ENCODE data around the gene CYB561D1. TPM values are rescaled to one million over a fixed set of nuclear protein-coding genes. Genes with fewer than 3 reads are reported as not detected.
"Not testable (repeated sequence)": the region's sequence is repeated elsewhere in the genome, so short reads cannot be mapped to it uniquely, and the experiment has no call there.

The CYB561D1 gene
- 5.0 and 8.1 TPM in 2 replicates for total RNA-seq

DNA sequence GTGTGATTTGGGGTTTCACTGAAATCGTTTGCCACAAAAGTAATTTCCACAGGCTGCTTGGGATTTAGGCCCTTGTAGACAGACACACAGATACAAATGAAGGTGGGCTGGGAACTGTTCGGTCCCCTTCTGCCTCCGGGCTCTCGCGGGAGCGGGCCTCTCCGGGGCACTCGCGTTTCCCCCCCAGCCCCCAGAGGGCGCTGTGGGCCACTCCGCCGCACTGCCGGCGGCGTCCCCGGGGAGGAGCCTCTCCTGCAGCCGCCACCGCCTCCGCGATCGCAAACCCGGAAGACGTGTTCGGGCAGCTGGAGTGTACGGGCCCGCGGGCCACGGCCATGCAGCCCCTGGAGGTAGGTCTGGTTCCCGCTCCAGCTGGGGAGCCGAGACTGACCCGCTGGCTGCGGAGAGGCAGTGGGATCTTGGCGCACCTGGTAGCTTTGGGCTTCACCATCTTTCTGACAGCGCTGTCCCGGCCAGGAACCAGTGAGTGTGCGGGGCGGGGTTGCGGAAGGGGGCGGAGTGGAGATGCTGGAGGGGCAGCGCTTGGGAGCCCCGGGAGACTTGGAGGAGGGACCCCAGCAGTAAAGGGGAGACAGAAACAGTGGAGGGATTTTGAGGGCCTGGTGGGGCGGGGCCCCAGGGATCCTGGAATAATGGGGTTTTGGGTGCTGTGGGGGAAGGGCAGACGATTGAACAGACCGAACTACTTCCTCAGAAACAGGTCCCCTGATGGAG lies at the start of gene CYB561D1:
TSS of gene CYB561D1 (plus strand) at position 290 of the 735 bp plus-strand sequence. CDS start at position 336, 46 bp downstream.
- FAIRE-seq (no peak), DNase-seq (ENCODE audit: low read depth) (peak; percentile 63)
- H3K4me3 ChIP-seq (ENCODE audit: low read depth, low read length) = peak within 1 kb of the TSS; percentile 93
- no peaks in the 10 kb centered on the region for H3K27me3 ChIP-seq (ENCODE audit: control insufficient read depth, insufficient read depth, low read length)
- H3K36me3 ChIP-seq (ENCODE audit: control insufficient read depth, insufficient read depth, low read length) = peaks cover 16% of the 10 kb centered on the region
- TF ChIP-seq, protein P1, sequence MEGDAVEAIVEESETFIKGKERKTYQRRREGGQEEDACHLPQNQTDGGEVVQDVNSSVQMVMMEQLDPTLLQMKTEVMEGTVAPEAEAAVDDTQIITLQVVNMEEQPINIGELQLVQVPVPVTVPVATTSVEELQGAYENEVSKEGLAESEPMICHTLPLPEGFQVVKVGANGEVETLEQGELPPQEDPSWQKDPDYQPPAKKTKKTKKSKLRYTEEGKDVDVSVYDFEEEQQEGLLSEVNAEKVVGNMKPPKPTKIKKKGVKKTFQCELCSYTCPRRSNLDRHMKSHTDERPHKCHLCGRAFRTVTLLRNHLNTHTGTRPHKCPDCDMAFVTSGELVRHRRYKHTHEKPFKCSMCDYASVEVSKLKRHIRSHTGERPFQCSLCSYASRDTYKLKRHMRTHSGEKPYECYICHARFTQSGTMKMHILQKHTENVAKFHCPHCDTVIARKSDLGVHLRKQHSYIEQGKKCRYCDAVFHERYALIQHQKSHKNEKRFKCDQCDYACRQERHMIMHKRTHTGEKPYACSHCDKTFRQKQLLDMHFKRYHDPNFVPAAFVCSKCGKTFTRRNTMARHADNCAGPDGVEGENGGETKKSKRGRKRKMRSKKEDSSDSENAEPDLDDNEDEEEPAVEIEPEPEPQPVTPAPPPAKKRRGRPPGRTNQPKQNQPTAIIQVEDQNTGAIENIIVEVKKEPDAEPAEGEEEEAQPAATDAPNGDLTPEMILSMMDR (IDR thresholded peaks at IDR 0.05; ENCODE audit: insufficient read depth, low read length, severe bottlenecking) = peak; percentile 98

DNA sequence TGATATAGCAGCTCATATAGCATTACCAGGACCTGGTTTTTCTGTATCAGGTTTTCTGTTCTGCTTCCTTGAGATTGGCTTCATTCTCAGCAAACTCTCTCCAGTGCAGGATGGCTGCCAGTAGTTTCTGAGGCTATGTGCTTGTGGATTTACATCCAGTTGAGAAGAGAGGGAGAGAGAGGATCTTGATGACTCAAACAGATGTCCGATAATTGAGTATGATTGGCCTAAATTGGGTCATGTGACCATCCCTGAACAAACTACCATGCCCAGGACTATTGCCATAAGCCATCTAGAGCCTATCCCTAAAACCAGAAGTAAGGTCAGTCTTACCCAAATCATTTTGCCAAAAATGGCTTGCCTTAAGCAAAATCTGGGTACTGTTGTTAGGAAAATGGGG lies 49.5 kb upstream of the CYB561D1 start:
- peak; percentile 18 for DNase-seq (ENCODE audit: low read depth)
- H3K36me3 ChIP-seq (ENCODE audit: control insufficient read depth, insufficient read depth, low read length) = no peaks in the 10 kb centered on the region
- no peak for FAIRE-seq
- no peak overlapping the region for H3K4me3 ChIP-seq (ENCODE audit: low read depth, low read length)
- TF ChIP-seq, protein P1 (IDR thresholded peaks at IDR 0.05; ENCODE audit: insufficient read depth, low read length, severe bottlenecking) = no peak
- no peaks in the 10 kb centered on the region for H3K27me3 ChIP-seq (ENCODE audit: control insufficient read depth, insufficient read depth, low read length)

GRCh38 chr1:109445949-109446695 lies 47.8 kb upstream of the CYB561D1 start:
- not testable (repeated sequence) for H3K27me3 ChIP-seq (ENCODE audit: control insufficient read depth, insufficient read depth, low read length); FAIRE-seq; H3K36me3 ChIP-seq (ENCODE audit: control insufficient read depth, insufficient read depth, low read length); H3K4me3 ChIP-seq (ENCODE audit: low read depth, low read length); DNase-seq (ENCODE audit: low read depth)

DNA sequence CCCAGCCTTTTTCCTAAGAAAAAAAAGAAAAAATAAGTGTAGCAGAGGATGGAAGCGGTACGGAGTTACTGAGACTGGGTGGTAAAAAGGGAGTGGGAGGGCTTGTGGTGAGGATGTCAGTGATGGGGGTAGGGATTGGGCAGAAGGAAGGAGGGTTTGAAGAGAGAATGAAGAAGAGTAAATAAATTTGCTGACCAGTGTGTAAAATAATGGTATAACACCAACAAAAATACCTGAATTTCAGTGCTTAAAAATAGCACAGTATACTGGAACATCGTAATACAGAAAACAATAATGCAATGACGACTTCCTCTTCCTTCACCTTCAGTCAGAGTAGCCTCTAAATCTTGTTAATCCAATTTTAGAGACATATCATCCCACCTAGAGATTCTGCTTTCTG lies 46.4 kb upstream of the CYB561D1 start:
- Histone ChIP-seq H3K4me3 (ENCODE audit: low read depth, low read length) (no peak overlapping the region), H3K27me3 (ENCODE audit: control insufficient read depth, insufficient read depth, low read length) (no peaks in the 10 kb centered on the region), H3K36me3 (ENCODE audit: control insufficient read depth, insufficient read depth, low read length) (no peaks in the 10 kb centered on the region)
- DNase-seq (ENCODE audit: low read depth) (no peak), FAIRE-seq (no peak)
- TF ChIP-seq, protein P1 (IDR thresholded peaks at IDR 0.05; ENCODE audit: insufficient read depth, low read length, severe bottlenecking) = no peak

DNA sequence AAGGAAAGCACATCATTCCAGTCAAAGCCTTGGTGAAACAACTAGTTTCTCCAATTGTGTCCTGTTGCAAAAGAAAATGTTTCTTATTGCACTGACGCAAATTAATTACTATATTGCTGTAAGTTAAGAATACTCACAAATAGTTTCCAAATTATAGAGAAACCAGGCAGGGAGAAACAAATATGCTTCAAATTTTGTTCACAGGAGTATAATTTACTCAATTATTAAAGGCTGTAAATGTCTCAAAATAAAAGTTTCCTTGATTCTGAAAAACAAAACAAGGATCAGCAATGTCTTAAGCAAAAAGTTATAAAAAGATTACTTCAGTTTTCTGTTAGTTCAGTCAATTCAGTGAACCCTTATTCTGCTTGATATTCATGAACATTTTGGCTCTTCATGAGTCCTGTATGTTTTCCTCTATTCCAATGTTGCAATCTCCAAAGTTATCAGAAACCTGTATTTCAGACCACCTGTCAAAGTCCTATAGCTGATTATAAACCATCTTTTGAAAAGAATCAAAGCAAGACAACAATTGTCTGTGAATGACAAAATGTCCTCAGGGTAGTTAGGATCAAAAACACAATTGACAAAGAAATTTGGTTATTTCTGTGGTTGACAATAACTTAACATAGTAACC lies 39.3 kb upstream of the CYB561D1 start:
- TF ChIP-seq, protein P1 (IDR thresholded peaks at IDR 0.05; ENCODE audit: insufficient read depth, low read length, severe bottlenecking) = no peak
- Histone ChIP-seq H3K4me3 (ENCODE audit: low read depth, low read length) (no peak overlapping the region), H3K27me3 (ENCODE audit: control insufficient read depth, insufficient read depth, low read length) (no peaks in the 10 kb centered on the region), H3K36me3 (ENCODE audit: control insufficient read depth, insufficient read depth, low read length) (no peaks in the 10 kb centered on the region)
- FAIRE-seq (no peak), DNase-seq (ENCODE audit: low read depth) (no peak)

GRCh38 chr1:109457819-109458218 lies 36.1 kb upstream of the CYB561D1 start:
- no peak overlapping the region for H3K4me3 ChIP-seq (ENCODE audit: low read depth, low read length)
- TF ChIP-seq, protein P1 (IDR thresholded peaks at IDR 0.05; ENCODE audit: insufficient read depth, low read length, severe bottlenecking) = no peak
- FAIRE-seq (no peak), DNase-seq (ENCODE audit: low read depth) (no peak)
- H3K36me3 ChIP-seq (ENCODE audit: control insufficient read depth, insufficient read depth, low read length) = no peaks in the 10 kb centered on the region
- H3K27me3 ChIP-seq (ENCODE audit: control insufficient read depth, insufficient read depth, low read length) = no peaks in the 10 kb centered on the region

Data from bronchial epithelial cell (primary cell).